NCI-H510A treated with DMSO at 0.1 percent for 48 hours (cell line): ENCODE measurements around the gene FBXO42.

Experiments
- DNase-seq: peaks from one replicate; lab custom pipeline; 2025; lab: John Stamatoyannopoulos, UW

Gene FBXO42

DNA sequence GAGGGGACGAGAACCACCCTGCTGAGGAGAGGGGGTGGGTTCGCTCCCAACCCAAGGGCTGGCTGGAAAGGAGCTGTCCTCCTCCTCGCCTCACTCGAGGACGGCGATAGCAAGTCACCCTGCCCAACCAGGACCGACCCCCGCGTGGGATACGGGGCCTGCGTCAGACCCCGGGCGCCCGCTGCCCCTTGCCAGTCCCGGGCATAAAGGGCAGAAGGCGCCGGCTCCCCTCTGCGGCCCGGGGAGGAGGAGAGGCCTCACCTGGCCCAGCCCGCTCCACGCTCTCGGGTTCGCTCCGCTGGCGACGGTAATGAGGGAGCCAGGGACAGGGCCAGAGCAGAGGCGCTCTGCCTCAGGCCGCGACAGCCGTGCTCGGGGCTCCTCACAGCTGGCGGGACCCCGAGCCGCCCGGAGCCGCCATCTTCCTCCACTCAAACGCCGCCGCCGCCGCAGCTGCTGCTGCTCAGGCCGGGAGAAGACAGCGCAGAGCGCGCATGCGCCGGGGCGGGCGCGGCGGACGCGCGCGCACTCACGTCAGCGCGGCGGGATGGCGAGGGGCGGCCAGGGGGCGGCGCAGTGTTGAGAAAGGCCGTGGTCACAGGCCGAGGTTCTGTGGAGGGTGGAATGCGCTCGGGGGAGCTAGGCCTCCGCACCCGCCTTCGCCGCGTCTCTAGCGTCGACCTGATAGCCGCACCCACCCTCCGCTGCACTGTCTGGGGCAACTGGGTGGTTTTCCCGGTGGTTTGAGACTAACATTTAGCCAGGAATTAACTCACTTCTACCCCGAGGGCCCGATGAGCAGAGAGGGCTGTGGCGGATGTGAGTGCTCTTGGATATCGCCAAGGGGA lies at the start of gene FBXO42:
Gene FBXO42 (minus strand): TSS at position 487 of the 848 bp plus-strand sequence. CDS start 37,062 bp downstream, outside the sequence.
- DNase-seq, result peak; percentile 98

DNA sequence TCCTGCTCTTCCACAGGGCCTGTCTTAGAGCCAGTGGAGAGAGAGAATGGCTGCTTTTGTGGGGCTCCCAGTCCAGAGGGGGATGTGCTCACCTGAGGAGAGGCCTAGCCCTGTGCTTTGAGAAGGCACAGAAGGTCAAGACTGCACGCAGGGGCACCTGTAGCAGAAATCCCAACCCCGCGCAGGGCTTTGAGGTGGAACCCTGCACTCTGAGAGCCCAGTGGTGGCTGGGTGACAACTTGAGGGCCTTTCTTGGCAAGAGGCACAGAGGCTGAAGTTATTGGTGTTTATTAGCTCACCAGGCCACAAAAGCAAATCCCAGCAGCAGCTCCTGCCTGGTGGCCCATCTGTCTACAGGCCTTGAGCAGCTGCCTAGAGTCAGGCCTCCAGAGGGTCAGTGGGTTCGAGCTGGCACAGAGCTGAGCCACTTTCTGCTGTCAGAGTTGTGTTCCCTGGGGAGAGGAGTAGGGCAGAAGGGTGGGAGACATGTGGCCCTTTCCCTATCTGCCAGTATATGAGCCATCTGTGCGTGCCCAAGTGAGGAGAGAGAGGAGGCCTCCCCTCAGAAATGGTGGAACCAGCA lies 46.2 kb upstream of the FBXO42 start:
- DNase-seq, result no peak

DNA sequence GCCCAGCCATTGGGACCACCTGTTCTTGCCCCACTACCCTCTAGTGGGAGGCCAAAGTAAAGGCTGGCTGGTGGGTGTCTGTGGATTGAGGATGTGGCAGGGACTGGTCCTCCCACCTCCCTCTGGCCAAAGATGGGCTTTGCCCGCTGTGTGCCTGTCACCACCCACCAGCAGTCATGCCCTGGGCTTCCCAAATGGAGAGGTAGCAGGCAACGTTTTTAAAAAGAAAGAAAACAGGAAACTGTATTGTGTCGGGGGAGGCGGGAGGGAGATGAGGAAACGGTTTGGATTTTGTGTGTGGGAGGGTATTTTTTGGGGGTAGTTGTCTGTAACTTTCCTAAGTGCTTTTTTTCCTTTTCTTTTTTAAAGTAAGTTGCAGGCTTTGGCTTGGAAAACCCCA lies 44.8 kb upstream of the FBXO42 start:
- no peak for DNase-seq

DNA sequence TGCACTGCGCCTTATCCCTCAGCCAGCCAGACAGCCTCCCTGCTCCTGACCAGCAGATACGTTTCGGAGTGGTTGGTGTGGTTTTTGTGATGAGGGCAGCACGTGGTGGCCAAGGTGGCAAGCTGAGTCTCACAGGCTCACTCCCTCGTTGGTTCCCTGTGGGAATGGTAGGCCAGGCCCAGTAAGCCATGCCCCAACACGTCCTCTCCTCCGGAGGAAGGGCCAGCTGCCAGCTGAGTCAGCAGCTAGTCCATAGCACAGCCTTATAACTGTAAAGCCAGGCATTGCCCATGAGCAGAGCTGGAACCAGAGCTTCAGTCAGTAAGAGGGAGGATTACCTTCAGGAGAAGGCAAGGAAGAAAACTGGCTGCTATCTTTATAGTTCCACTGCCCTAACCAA lies 44.3 kb upstream of the FBXO42 start:
- peak; percentile 28 for DNase-seq

DNA sequence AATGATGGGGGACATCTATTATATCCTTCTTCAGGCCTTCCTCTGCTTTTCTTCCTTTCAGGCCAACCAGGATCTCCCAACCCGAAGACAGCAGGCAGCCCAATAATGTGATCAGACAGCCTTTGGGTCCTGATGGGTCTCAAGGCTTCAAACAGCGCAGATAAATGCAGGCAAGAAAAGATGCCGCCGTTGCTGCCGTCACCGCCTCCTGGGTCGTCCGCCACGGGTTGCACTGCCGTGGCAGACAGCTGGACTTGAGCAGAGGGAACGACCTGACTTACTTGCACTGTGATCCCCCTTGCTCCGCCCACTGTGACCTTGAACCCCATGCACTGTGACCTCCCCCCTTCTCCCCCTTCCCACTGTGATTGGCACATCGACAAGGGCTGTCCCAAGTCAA lies 42.7 kb upstream of the FBXO42 start:
- DNase-seq, result no peak

DNA sequence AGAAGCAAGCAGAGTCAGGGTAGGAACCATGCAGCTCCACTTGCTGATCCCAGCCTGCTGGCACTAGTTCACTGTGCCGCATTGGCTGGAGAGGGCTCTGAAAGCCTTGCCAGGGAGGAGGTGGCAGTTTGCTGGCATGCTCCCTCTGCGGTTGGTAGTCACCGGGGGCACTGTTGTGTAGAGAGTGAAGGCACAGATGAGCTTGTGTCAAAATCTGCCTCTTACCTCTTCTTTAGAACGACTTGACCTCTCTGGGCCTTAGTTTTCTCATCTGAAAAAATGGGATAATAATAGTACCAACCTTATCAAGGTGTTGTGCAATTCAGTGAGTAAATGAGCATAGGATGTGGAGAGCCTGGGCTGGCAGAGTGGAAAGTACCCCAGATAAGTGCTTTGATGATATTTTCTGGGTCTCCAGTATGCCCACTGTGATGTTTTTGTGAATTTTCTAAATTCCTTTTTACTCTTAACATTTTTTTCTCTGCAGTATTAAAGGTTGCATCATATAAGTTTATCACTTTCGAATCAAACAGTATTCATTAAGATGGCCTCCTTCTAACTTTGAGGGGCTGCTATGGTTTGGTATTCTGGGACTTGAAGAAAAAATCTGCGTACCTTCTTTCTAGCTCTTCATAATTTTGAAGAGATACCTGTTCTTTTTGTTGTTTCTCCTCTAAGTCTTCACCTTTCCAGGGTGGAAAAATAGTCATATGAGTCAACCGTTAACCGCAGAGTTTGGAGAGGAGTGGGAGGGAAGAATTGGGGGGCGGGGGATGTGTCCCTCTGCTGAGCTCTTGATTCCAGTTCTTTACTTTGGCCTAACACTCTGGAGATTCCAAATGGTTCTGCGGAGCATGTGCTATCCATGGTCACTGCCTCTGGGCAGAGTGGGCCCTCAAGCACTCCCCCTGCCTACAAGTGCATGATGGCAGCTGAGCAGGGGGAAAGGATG lies 41.6 kb upstream of the FBXO42 start:
- no peak for DNase-seq

DNA sequence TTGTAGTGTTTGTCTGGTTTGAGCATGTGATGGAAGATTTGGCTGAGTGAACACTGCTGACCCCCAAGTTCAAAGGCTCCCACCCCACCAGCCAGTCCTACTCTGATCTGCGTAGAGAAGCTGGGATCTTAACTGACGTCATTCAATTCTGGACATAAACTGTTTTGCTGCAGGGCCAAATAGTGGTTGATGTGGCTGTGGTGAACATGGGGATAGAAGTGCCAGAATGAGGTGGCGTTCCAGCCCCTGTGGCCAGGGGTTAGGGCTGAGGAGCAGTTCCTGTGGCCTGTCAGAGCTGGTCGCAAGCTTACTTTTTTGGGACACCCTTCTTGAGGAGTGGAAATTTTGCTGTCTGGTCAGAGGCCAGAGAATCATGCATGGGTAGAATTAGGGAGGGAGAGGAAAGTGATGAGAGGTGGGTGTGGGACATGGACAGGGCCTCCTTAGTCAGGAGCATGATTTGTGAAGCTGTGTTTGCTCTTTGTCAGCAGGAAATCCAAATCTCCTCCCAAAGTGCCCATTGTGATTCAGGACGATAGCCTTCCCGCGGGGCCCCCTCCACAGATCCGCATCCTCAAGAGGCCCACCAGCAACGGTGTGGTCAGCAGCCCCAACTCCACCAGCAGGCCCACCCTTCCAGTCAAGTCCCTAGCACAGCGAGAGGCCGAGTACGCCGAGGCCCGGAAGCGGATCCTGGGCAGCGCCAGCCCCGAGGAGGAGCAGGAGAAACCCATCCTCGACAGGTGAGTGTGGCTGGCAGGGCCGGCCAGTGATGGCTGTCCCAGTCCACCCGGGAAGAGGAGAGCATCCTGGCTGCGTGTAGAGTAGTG lies 40.7 kb upstream of the FBXO42 start:
- DNase-seq, result no peak

DNA sequence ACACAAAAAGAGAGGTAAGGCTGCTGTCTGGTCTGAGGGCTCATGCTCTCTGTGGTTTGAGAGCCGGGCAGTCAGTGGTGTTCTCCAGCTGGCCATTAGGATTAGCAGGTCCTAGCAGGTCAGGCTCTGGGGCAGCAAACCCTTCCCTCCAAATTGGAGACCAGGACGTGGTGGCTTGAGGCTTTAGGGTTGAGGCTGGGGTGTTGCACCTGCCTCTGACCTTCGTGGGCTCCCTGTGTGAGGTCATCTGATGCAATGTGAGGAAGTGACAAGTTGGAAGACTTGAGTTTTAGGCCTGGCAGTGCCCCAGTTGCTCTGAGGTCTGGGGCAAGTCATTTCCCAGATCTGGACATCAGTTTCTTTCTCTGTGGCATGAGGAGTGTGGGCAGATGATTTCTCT lies 39.1 kb upstream of the FBXO42 start:
- no peak for DNase-seq

DNA sequence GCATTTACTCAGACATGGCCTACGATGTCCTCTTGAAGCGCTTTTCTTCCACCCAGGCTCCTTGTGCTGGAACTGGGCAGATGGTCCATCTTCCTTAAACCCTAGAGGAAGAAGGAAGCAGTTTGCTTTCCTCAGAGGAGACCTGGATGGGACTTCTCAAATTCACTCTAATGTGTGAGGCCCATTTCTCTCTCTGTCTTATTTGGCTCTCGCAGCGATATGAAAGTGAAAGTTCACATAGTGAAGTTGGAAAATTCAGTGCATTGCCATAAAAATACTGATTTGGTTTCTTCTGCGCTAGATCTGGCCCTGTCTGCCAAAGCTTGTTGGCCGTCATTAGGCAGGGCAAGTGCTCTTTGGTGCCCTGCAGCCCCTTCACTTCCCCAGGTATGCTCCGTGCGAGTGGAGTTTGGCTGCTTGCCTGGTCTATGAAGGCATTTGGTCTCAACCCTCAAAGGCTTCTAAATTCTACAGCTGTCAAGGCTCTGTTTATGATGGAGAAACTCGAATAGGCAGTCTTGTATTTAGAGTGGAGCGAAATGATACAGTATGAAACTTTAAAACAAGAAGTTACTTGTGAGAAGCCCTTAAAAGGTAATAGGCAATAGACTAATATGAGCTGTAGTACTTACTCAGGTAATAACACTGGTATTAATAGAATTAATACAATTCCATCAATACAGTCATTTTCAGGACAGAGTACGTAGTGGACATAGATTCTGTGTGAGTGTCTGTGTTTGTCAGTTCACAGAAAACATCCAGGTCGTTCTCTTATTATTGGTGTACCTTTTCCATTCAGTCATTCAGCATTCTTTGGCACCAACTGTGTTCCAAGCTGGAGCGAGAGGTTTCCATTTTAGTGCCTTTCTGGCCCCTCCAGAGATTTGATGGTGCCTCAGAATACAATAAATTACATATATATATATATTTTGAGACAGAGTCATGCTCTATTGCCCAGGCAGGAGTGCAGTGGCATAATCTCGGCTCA lies 35.2 kb upstream of the FBXO42 start:
- no peak for DNase-seq

DNA sequence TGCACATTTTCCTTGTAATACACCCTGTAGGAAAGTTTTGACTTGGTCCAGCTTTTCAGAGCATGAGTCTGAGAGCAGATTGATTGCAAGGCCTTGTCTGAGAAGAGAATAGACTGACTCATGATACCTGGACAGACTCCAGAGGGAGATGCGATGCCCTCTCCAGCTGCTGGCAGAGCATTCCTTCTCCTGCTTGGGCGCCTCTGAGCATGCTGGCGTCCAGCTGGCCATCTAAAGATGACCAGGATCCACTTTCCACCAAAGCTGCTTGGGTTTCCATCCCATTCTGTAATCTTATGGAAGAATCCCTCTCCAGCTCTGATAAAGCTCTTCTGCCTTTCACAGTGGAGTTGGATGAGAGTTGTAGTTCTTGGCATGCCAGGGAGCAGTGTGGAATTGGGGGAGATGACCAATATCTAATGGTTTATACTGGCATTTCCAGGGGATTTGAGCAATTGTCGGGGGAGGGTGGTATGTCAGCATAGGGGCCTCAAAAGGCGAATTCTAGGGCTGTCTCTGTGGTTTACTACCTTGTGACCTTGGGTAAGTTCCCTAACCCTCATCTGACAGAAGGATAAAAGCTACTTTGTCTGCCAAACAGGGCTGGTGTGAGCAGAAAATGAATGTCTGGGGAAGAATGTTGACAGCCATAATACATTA lies 34.3 kb upstream of the FBXO42 start:
- no peak for DNase-seq

DNA sequence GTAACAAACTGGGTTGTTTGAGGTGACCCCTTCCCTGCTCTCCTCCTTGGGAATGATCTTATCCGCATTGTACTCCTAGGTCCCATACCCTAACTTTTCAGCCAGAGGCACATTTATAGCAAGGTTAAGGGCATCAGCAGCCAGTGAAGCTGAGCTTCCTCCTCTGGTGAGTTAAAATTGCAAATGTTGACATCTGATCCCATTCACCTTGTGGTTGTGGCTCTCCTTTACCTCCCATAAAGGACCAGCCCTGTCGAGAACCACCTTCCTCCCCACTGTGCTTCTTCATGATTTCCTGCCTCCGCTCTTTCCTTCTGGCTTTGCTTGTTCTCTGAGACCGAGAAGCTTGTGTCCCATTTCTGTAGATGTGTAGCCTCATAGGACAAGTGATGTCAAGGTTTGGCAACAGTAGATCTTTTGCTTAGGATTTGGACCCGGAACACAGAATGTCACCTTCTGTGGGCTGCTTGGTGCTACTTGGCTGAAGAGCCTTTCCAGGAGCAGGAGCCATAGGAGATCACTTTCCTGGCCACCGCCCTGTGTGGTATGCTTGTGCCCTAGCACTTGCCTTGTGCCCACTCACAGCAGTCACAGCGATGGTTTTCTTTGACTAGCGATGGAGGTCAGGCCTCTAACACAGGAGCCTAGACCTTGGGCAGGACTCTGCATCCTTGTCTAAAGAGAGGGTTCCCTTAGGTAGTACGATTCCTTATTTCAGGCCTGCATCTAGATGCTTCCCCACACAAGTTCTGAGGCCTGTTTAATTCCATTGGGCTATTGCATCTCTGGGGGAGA lies 33.6 kb upstream of the FBXO42 start:
- DNase-seq, result no peak

DNA sequence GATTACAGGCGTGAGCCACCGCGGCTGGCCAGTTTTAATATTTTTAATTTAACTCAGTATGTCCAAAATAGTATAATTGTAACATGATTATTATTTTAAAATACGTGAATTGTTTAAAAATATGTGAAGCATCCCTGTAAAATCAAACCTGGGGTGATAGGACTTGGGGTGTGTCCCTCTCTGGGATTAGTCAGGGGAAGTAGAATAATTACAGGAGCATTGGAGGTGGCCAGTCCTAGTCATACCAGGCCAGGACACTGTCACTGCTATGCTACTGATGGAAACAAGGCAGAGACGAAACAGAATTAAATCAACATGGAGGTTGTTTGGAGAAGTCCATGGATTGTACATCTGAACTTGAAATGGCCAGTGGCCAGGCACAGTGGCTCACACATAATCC lies 31.6 kb upstream of the FBXO42 start:
- DNase-seq, result no peak

DNA sequence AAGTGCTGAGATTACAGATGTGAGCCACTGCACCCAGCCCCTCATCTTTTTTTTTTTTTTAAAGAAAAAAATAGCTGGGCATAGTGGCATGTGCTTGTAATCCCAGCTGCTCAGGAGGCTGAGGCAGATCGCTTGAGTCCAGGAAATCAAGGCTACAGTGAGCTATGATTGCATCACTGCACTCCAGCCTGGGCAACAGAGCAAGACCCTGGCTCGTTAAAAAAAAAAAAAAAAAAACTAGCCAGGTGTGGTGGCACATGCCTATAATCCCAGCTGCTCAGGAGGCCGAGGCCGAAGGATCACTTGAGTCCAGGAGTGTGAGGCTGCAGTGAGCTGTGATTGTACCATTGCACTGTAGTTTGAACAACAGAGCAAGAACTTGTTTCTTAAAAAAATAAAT lies 28.6 kb upstream of the FBXO42 start:
- DNase-seq, result no peak

DNA sequence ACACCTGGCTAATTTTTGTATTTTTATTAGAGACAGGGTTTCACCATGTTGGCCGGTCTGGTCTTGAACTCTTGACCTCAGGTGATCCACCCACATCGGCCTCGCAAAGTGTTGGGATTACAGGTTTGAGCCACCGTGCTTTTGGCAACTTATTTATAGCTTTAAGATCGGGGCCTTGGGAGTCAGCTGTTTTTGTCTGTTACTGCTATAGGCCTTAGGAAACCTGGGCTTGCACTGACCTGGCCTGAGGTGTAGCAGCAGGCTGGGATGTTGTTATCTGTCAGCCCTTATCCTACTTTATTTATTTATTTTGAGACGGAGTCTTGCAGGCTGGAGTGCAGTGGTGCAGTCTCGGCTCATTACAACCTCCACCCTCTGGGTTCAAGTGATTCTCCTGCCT lies 26.2 kb upstream of the FBXO42 start:
- DNase-seq, result no peak

DNA sequence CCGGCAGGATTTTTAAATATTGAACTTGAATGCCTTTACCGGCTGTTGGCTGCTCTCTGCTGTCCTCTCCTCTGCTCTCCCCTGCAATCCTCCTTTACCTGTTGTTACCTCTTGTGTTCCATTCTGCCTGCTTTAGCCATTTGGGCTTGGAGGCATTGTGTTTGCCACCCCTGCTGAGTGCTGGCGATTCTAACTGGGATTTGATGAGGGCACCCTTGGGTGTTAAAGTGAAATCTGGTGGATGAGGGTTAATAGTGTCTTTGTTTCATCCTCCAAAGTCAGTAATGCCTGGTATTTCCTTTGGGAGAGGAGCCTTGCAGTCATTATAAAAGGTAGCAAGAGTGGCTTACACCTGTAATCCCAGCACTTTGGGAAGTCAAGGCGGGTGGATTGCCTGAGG lies 24.7 kb upstream of the FBXO42 start:
- no peak for DNase-seq

DNA sequence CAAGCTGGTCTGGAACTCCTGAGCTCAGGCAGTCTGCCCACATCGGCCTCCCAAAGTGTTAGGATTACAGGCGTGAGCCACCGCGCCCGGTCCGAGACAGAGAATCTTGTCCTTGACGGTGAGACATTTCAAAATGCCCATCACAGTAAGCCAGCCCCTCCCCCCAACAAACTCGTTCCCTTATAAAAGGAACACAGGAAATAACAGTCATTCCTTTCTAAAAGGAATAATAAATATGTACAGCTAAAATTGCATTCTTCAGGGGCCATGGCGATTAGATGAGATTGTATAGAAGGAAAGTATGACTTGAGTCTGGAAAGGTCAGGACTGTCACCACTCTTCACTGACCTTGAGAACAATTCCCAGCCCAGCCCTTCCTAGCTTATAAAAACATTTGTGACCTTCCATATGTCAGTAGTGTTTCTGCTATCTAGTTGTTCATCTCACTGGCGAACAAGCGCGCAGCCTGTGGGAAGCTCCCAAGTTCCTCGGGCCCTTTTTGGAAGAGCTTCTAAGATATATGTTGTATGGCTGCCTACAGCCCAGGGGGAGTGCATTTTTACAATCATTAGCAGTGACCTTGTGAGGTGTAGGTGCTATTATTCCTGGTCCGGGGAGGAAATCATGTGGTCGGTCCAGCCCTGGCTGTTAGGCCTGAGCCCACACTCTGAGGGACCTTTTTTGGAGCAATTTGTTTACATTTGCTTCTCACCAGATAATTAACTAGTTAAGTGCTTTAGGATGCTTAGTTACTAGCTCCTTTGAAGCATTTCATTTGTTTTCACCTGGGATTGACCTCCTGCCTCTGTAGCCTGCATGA lies 23.5 kb upstream of the FBXO42 start:
- DNase-seq, result no peak

DNA sequence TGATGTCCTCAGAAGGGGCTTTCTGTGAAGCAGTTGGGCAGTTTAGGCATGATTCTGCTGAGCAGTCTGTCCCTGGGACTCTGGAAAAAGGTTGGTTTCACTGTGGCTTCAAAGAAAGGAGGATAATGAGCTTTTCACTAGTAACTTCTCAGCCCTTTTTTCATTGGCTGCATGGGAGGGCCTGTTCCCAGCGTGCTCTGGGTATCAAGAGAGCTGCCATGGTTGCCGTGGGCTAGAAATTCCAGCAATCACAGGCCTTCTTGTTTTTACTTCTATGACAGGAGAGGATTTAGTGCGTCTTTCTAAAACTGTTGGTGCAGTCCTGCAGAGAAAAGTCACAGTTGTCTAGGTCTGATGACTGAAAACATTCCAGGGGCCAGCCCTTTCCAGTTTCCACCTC lies 22.0 kb upstream of the FBXO42 start:
- DNase-seq, result no peak
